Karpas-422 (cell line): ENCODE results near the gene SSH2. TPM values are rescaled to one million over a fixed set of nuclear protein-coding genes. Genes with fewer than 3 reads are reported as not detected.

Source experiments
- DNase-seq: peaks from one replicate; pipeline ENCODE4 v3.0.0-alpha.2; 2015
- H2AFZ ChIP-seq: fragments of 200-600 bp; sonication (generic); 2 replicates; pipeline ENCODE4 v1.6.1; 2014; ENCODE audit warnings: antibody characterized with exemption, low read length, mixed read lengths
- H3K27ac ChIP-seq: fragments of 200-600 bp; sonication (generic); 2 replicates; pipeline ENCODE4 v1.5.1; 2014; ENCODE audit warnings: mild to moderate bottlenecking, low read length, moderate library complexity
- H3K27me3 ChIP-seq: fragments of 200-600 bp; sonication (generic); 2 replicates; pipeline ENCODE4 v1.6.1; 2014; ENCODE audit warnings: low read length, mixed read lengths
- H3K36me3 ChIP-seq: fragments of 200-600 bp; sonication (generic); 2 replicates; pipeline ENCODE4 v1.6.1; 2014; ENCODE audit warnings: low read length, mixed read lengths; ENCODE audit not compliant: insufficient read depth
- H3K4me1 ChIP-seq: fragments of 200-600 bp; sonication (generic); 2 replicates; pipeline ENCODE4 v1.6.1; 2014; ENCODE audit warnings: mild to moderate bottlenecking, low read length, mixed read lengths
- H3K4me2 ChIP-seq: fragments of 200-600 bp; sonication (generic); 2 replicates; pipeline ENCODE4 v1.6.1; 2014; ENCODE audit warnings: low read length, low read depth, mild to moderate bottlenecking; ENCODE audit not compliant: poor library complexity, severe bottlenecking
- H3K4me3 ChIP-seq: fragments of 200-600 bp; sonication (generic); 2 replicates; pipeline ENCODE4 v1.5.1; 2014; ENCODE audit warnings: mild to moderate bottlenecking, antibody characterized with exemption, low read length, mixed read lengths
- H3K79me2 ChIP-seq: fragments of 200-600 bp; sonication (generic); 2 replicates; pipeline ENCODE4 v1.6.1; 2014; ENCODE audit warnings: mild to moderate bottlenecking, low read length, mixed read lengths
- H3K9ac ChIP-seq: fragments of 200-600 bp; sonication (generic); 2 replicates; pipeline ENCODE4 v1.6.0; 2014; ENCODE audit warnings: low read length
- H3K9me2 ChIP-seq: fragments of 200-600 bp; sonication (generic), shearing (Covaris generic); replicated peaks from 2 replicates; pipeline ENCODE4 v1.6.0; 2014; ENCODE audit warnings: mild to moderate bottlenecking, low read length, moderate library complexity; ENCODE audit not compliant: insufficient read depth
- H3K9me3 ChIP-seq: fragments of 300-700, 200-600 bp; sonication (generic); 2 replicates; pipeline ENCODE4 v1.6.1; 2014; ENCODE audit warnings: low read length, mixed read lengths
- H4K20me1 ChIP-seq: fragments of 200-600 bp; sonication (generic); 2 replicates; pipeline ENCODE4 v1.6.1; 2014; ENCODE audit warnings: mild to moderate bottlenecking, antibody characterized with exemption, low read length, low read depth; ENCODE audit not compliant: insufficient read depth
- total RNA-seq: library from RNA; depleted of rRNA; stranded (reverse); fragments of >200 nt; shearing (Covaris generic); gene quantifications from 2 replicates; pipeline ENCODE4 v1.2.3, GENCODE V29; 2014; ENCODE audit warnings: low replicate concordance

SSH2 gene
- total RNA-seq, 1 experiment from 2014 or later: 53.9 TPM

- no peaks in the 10 kb centered on the region for H3K9me3 ChIP-seq
- no peak overlapping the region for H2AFZ ChIP-seq
- no peak overlapping the region for H3K4me3 ChIP-seq
- no peak overlapping the region for H3K27ac ChIP-seq
- no peaks in the 10 kb centered on the region for H3K79me2 ChIP-seq
- DNase-seq: no peak
- no peaks in the 10 kb centered on the region for H3K27me3 ChIP-seq
- no peaks in the 10 kb centered on the region for H3K9me2 ChIP-seq
- no peak overlapping the region for H3K9ac ChIP-seq
- H4K20me1 ChIP-seq: peaks cover 9% of the 10 kb centered on the region; the same call in 1 of the 2 replicates
- H3K4me2 ChIP-seq: no peak overlapping the region
- no peaks in the 10 kb centered on the region for H3K36me3 ChIP-seq
- peaks cover 21% of the 10 kb centered on the region for H3K4me1 ChIP-seq
Measured at GRCh38 chr17:29620779-29621500, 309.1 kb downstream of the SSH2 start.

GRCh38 chr17:29620271-29620670 lies 309.8 kb downstream of the SSH2 start:
- DNase-seq: no peak
- Histone ChIP-seq H3K79me2 (no peaks in the 10 kb centered on the region), H4K20me1 (peaks cover 11% of the 10 kb centered on the region; the same call in 1 of the 2 replicates), H3K27ac (no peak overlapping the region), H3K9me3 (no peaks in the 10 kb centered on the region), H3K36me3 (no peaks in the 10 kb centered on the region), H3K4me1 (peaks cover 27% of the 10 kb centered on the region), H3K4me3 (no peak overlapping the region), H3K9ac (no peak overlapping the region), H3K4me2 (no peak overlapping the region), H2AFZ (no peak overlapping the region), H3K9me2 (no peaks in the 10 kb centered on the region), H3K27me3 (no peaks in the 10 kb centered on the region)

DNA sequence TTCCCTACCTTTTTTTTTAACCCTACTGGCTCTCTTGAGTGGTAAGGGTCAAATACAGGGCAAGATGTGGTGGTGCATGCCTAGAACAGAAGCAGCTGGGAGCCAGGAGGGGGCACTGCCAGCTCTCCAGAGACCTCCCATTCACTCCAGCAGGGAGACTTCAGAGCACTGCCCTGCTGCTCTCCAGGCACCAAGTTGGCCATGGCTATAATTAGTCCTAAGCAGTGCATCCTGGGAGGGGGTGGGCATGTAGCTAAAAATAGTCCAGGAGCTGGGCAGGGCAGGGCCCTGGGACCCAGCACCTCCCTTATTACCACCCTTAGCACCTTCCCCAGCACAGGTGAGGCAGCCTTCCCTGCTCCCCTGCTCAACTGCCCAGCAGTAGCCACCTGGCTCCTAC lies 310.8 kb downstream of the SSH2 start:
- Histone ChIP-seq H3K27me3 (no peaks in the 10 kb centered on the region), H3K9me3 (no peaks in the 10 kb centered on the region), H3K4me1 (peaks cover 33% of the 10 kb centered on the region), H3K4me2 (no peak overlapping the region), H3K4me3 (no peak overlapping the region), H3K36me3 (no peaks in the 10 kb centered on the region), H3K9me2 (no peaks in the 10 kb centered on the region), H4K20me1 (peaks cover 11% of the 10 kb centered on the region; the same call in 1 of the 2 replicates), H3K79me2 (no peaks in the 10 kb centered on the region), H2AFZ (no peak overlapping the region), H3K27ac (no peak overlapping the region), H3K9ac (no peak overlapping the region)
- peak; percentile 55 for DNase-seq

DNA sequence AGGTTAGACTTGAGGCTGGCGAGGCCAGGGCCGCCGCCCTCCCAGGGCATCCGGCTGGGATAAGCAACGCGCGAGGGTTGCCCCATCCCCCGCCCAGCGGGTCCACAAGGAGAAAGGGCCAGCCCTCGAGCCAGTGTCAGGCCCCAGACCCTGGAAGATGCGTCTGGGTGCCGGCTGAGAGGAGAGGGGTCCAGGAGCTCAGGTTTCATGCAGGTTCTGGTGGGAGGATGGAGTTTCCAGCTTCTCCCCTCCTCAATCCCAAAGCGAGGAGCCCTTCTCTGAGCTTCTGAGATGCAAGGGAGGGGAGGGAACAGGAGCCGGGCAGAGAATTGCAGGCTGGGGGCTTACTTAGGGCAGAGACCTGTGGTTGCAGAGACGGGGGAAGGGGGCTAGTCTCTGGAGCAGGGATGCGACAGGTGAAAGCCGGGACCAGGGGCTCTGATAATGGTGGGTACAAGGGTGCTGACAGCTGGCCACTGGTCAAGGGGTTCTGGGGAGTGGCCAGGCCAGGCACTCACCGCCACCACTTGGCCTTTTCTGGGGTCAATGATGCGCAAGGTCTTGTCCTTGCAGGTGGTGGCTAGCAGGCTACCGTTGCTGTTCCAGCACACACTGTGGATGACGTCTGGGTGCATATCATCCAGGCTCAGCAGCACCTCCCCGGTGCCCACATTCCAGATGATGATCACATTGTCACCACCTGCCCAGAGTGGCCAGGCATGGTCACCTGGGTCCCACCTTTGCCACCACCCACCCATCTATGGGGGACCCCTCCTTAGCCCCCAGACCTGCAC lies 311.6 kb downstream of the SSH2 start:
- H3K9ac ChIP-seq: peak overlapping the region; percentile 79
- H3K4me3 ChIP-seq: peak overlapping the region; percentile 77

GRCh38 chr17:29617481-29618271 lies 312.4 kb downstream of the SSH2 start:
- Histone ChIP-seq H3K9ac (peak overlapping the region; percentile 79), H4K20me1 (peaks cover 11% of the 10 kb centered on the region; the same call in 1 of the 2 replicates), H3K36me3 (no peaks in the 10 kb centered on the region), H3K4me1 (peaks cover 33% of the 10 kb centered on the region), H3K27ac (peak overlapping the region; percentile 58), H3K4me3 (peak overlapping the region; percentile 77), H3K4me2 (peak overlapping the region; percentile 97), H3K9me2 (no peaks in the 10 kb centered on the region), H2AFZ (peak overlapping the region; percentile 65; the same call in 1 of the 2 replicates), H3K9me3 (no peaks in the 10 kb centered on the region), H3K79me2 (no peaks in the 10 kb centered on the region), H3K27me3 (no peaks in the 10 kb centered on the region)
- DNase-seq: peak; percentile 95

More for the DNA sequence above, 311.6 kb downstream of the SSH2 start:
- Histone ChIP-seq H3K79me2 (no peaks in the 10 kb centered on the region), H3K36me3 (no peaks in the 10 kb centered on the region), H2AFZ (0 out of 2 replicates have a peak overlapping the region, but pooled peaks have one; percentile 59), H4K20me1 (peaks cover 11% of the 10 kb centered on the region; the same call in 1 of the 2 replicates), H3K4me2 (peak overlapping the region; percentile 97), H3K9me3 (no peaks in the 10 kb centered on the region), H3K4me1 (peaks cover 33% of the 10 kb centered on the region), H3K9me2 (no peaks in the 10 kb centered on the region), H3K27ac (no peak overlapping the region), H3K27me3 (no peaks in the 10 kb centered on the region)
- DNase-seq: no peak

GRCh38 chr17:29617125-29617480 lies 312.9 kb downstream of the SSH2 start:
- peak overlapping the region; percentile 65; the same call in 1 of the 2 replicates for H2AFZ ChIP-seq

GRCh38 chr17:29616300-29617048 lies 313.6 kb downstream of the SSH2 start:
- Histone ChIP-seq H2AFZ (no peak overlapping the region), H4K20me1 (peaks cover 11% of the 10 kb centered on the region; the same call in 1 of the 2 replicates), H3K9me3 (no peaks in the 10 kb centered on the region), H3K27me3 (no peaks in the 10 kb centered on the region), H3K79me2 (no peaks in the 10 kb centered on the region), H3K4me1 (peaks cover 33% of the 10 kb centered on the region), H3K4me2 (peak overlapping the region; percentile 97), H3K9me2 (no peaks in the 10 kb centered on the region), H3K9ac (no peak overlapping the region), H3K27ac (no peak overlapping the region), H3K4me3 (peak overlapping the region; percentile 77; the same call in 1 of the 2 replicates), H3K36me3 (no peaks in the 10 kb centered on the region)
- no peak for DNase-seq

More at GRCh38 chr17:29617125-29617480, 312.9 kb downstream of the SSH2 start:
- DNase-seq: peak; percentile 98
- no peaks in the 10 kb centered on the region for H3K36me3 ChIP-seq
- H3K9me2 ChIP-seq: no peaks in the 10 kb centered on the region
- no peaks in the 10 kb centered on the region for H3K27me3 ChIP-seq
- H3K27ac ChIP-seq: peak overlapping the region; percentile 58
- peaks cover 11% of the 10 kb centered on the region; the same call in 1 of the 2 replicates for H4K20me1 ChIP-seq
- H3K9me3 ChIP-seq: no peaks in the 10 kb centered on the region
- H3K4me3 ChIP-seq: peak overlapping the region; percentile 77
- peak overlapping the region; percentile 79 for H3K9ac ChIP-seq
- H3K4me2 ChIP-seq: peak overlapping the region; percentile 97
- H3K4me1 ChIP-seq: peaks cover 33% of the 10 kb centered on the region
- H3K79me2 ChIP-seq: no peaks in the 10 kb centered on the region
